ENCODE results near the gene PCBP3. TPM values are rescaled to one million over a fixed set of nuclear protein-coding genes. Genes with fewer than 3 reads are reported as not detected.
"Not testable (repeated sequence)": the region's sequence is repeated elsewhere in the genome, so short reads cannot be mapped to it uniquely, and the experiment has no call there.

The PCBP3 gene
- total and polyA plus RNA-seq, 12 donors, result 1.7 to 15.8 (median 4.7) TPM

DNA sequence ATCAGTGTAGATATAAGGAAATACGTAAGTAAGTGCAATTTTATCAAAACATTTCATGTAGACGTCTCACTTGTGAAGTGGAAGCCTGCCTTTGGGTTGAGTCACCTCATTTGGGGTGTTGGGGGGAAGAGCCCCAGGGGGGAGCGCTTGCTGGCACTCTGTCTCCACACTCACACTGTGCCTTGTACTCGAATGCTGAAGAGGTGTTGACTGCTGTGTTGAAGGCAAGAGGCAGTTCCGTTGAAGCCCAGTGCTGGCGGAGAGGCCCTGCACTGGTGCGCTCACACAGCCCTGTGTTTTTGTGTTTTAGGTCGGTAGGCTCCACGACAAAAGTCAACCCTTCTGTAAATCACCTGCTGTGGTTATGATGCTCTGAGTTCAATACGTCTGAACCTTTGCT, 206.1 kb downstream of the PCBP3 start:
- Histone ChIP-seq H3K4me3 (no peak overlapping the region), H3K27ac (no peak overlapping the region), H3K27me3 (no peaks in the 10 kb centered on the region), H3K9me3 (replicated peaks in 1 of 3) (no peaks in the 10 kb centered on the region), H3K36me3 (replicated peaks in 1 of 2) (no peaks in the 10 kb centered on the region), H3K4me1 (replicated peaks in 1 of 2) (no peaks in the 10 kb centered on the region)
- TF ChIP-seq CTCF (IDR thresholded peaks at IDR 0.05), result no peak
- no peak for TF ChIP-seq POLR2A (IDR thresholded peaks at IDR 0.05)
- intact Hi-C loops (cut with DNase I), result no loop called here
- 84 to 89% (median 84%) methylated on average over 10 of the region's 10 CpGs for WGBS, 4 donors
- DNase-seq, result peak in 1 of 7 donors; percentile 34

GRCh38 chr21:45850181-45850580, 206.7 kb downstream of the PCBP3 start:
- H3K36me3 ChIP-seq (replicated peaks in 1 of 2), result no peaks in the 10 kb centered on the region
- H3K27ac ChIP-seq, result no peak overlapping the region
- no peak overlapping the region for H3K4me3 ChIP-seq
- H3K4me1 ChIP-seq (replicated peaks in 1 of 2), result no peaks in the 10 kb centered on the region
- intact Hi-C loops (cut with DNase I), result no loop called here
- H3K9me3 ChIP-seq (replicated peaks in 1 of 3), result no peaks in the 10 kb centered on the region
- DNase-seq, result peak in 1 of 7 donors; percentile 18
- WGBS, 4 donors, result 78 to 91% (median 88%) methylated on average over 4 of the region's 4 CpGs
- H3K27me3 ChIP-seq, result no peaks in the 10 kb centered on the region
- TF ChIP-seq POLR2A (IDR thresholded peaks at IDR 0.05) (no peak), CTCF (IDR thresholded peaks at IDR 0.05) (no peak)

- H3K9me3 ChIP-seq (replicated peaks in 1 of 3); H3K27me3 ChIP-seq; H3K36me3 ChIP-seq (replicated peaks in 1 of 2); DNase-seq; H3K27ac ChIP-seq; intact Hi-C loops (cut with DNase I); H3K4me1 ChIP-seq (replicated peaks in 1 of 2); H3K4me3 ChIP-seq: not testable (repeated sequence)
- WGBS, 4 donors, result 61 to 73% (median 69%) methylated on average over 4 to 5 of the region's 5 CpGs
Observed at GRCh38 chr21:45852386-45852785, 208.9 kb downstream of the PCBP3 start.

GRCh38 chr21:45852886-45853400, 209.4 kb downstream of the PCBP3 start:
- DNase-seq, result peak in 2 of 7 donors; percentile 5 to 44
- 84 to 87% (median 86%) methylated on average over 10 to 12 of the region's 12 CpGs for whole genome bisulfite sequencing, 4 donors

More at GRCh38 chr21:45852886-45853400, 209.4 kb downstream of the PCBP3 start:
- Histone ChIP-seq H3K36me3 (replicated peaks in 1 of 2) (no peaks in the 10 kb centered on the region), H3K27ac (no peak overlapping the region), H3K9me3 (replicated peaks in 1 of 3) (no peaks in the 10 kb centered on the region), H3K27me3 (no peaks in the 10 kb centered on the region), H3K4me1 (replicated peaks in 1 of 2) (no peaks in the 10 kb centered on the region), H3K4me3 (no peak overlapping the region)
- TF ChIP-seq POLR2A (IDR thresholded peaks at IDR 0.05) (no peak), CTCF (IDR thresholded peaks at IDR 0.05) (no peak)
- intact Hi-C loops (cut with DNase I), result no loop called here
